Ishikawa (cell line): ENCODE measurements around the gene LHCGR.
A peak's percentile ranks its signal among the peaks of the same experiment; 100 is the strongest.

Experiments
- CEBPB ChIP-seq: IDR thresholded peaks from 2 replicates; pipeline ENCODE4 v1.6.1; 2012
- CREB1 ChIP-seq: IDR thresholded peaks from 2 replicates; pipeline ENCODE4 v1.6.1; 2012; ENCODE audit warnings: low read depth
- EGR1 ChIP-seq: IDR thresholded peaks from 2 replicates; pipeline ENCODE4 v1.6.1; 2012
- EP300 ChIP-seq: IDR thresholded peaks from 2 replicates; pipeline ENCODE4 v1.6.1; 2012; ENCODE audit warnings: borderline replicate concordance
- FOXM1 ChIP-seq: IDR thresholded peaks from 2 replicates; pipeline ENCODE4 v1.6.1; 2012; ENCODE audit warnings: low read depth, borderline replicate concordance
- MAX ChIP-seq: IDR thresholded peaks from 2 replicates; pipeline ENCODE4 v1.6.1; 2012
- NFIC ChIP-seq: IDR thresholded peaks from 2 replicates; pipeline ENCODE4 v1.6.1; 2012
- RAD21 ChIP-seq: IDR thresholded peaks from 2 replicates; pipeline ENCODE4 v1.6.1; 2012; ENCODE audit warnings: low read depth
- REST ChIP-seq: IDR thresholded peaks from 2 replicates; pipeline ENCODE4 v1.6.1; 2012; ENCODE audit warnings: low read depth, mild to moderate bottlenecking
- TAF1 ChIP-seq: IDR thresholded peaks from 2 replicates; pipeline ENCODE4 v1.6.1; 2012; ENCODE audit warnings: low read depth, mild to moderate bottlenecking
- TCF12 ChIP-seq: IDR thresholded peaks from 2 replicates; pipeline ENCODE4 v1.6.1; 2012; ENCODE audit warnings: low read depth
- TEAD4 ChIP-seq: IDR thresholded peaks from 2 replicates; pipeline ENCODE4 v1.6.1; 2012
- USF1 ChIP-seq: IDR thresholded peaks from 2 replicates; pipeline ENCODE4 v1.6.1; 2012
- YY1 ChIP-seq: IDR thresholded peaks from 2 replicates; pipeline ENCODE4 v1.6.1; 2012; ENCODE audit warnings: low read depth
- ZBTB7A ChIP-seq: IDR thresholded peaks from 2 replicates; pipeline ENCODE4 v1.6.1; 2012; ENCODE audit warnings: low read depth

The LHCGR gene

GRCh38 chr2:48715042-48715899, 40.3 kb downstream of the LHCGR start:
- TF ChIP-seq MAX (peak; percentile 37; the same call in 1 of the 2 replicates), TAF1 (no peak), CEBPB (0 out of 2 replicates have a peak, but pooled peaks have one; percentile 11), NFIC (peak; percentile 73; the same call in 1 of the 2 replicates)

- TF ChIP-seq MAX (no peak), EP300 (no peak), REST (no peak), FOXM1 (no peak)
Measured at GRCh38 chr2:48714245-48714644, 41.3 kb downstream of the LHCGR start.

- no peak for TF ChIP-seq ZBTB7A
- TF ChIP-seq CEBPB = no peak
- no peak for TF ChIP-seq MAX
- no peak for TF ChIP-seq FOXM1
- no peak for TF ChIP-seq CREB1
- no peak for TF ChIP-seq TAF1
- TF ChIP-seq TCF12 = no peak
- TF ChIP-seq TEAD4 = no peak
- TF ChIP-seq RAD21 = no peak
- TF ChIP-seq EP300 = no peak
- no peak for TF ChIP-seq EGR1
- no peak for TF ChIP-seq USF1
- no peak for TF ChIP-seq REST
- no peak for TF ChIP-seq YY1
- TF ChIP-seq NFIC = no peak
Measured at GRCh38 chr2:48713647-48714046, 41.9 kb downstream of the LHCGR start.

- no peak for TF ChIP-seq TAF1
Measured at GRCh38 chr2:48712151-48712550, 43.4 kb downstream of the LHCGR start.

- TF ChIP-seq NFIC = no peak
- TF ChIP-seq ZBTB7A = no peak
- no peak for TF ChIP-seq RAD21
- no peak for TF ChIP-seq YY1
- no peak for TF ChIP-seq USF1
- no peak for TF ChIP-seq EGR1
- no peak for TF ChIP-seq MAX
- no peak for TF ChIP-seq TEAD4
- no peak for TF ChIP-seq REST
- no peak for TF ChIP-seq FOXM1
- no peak for TF ChIP-seq CREB1
- TF ChIP-seq TAF1 = no peak
- TF ChIP-seq EP300 = no peak
- TF ChIP-seq CEBPB = no peak
- no peak for TF ChIP-seq TCF12
Measured at GRCh38 chr2:48711343-48711742, 44.2 kb downstream of the LHCGR start.
